ENCODE data around the gene MAML2. TPM values are rescaled to one million over a fixed set of nuclear protein-coding genes. Genes with fewer than 3 reads are reported as not detected.
A peak's percentile ranks its signal among the peaks of the same experiment; 100 is the strongest.

Gene MAML2
- total and polyA plus RNA-seq, 2 of the 13 experiments (the other 11 are each of a cell fraction or from before 2014, with no cell fraction given), result 2.3 to 25.9 TPM

GRCh38 chr11:96338910-96339705, 3.9 kb downstream of the MAML2 start (continued):
- TF ChIP-seq DZIP1 (CRISPR knock-in tag; IDR thresholded peaks at IDR 0.05) (no peak), ARNTL (CRISPR knock-in tag; IDR thresholded peaks at IDR 0.05) (no peak), NFKBIZ (CRISPR knock-in tag; IDR thresholded peaks at IDR 0.05) (no peak), SOX6 (IDR thresholded peaks at IDR 0.05) (no peak), SOX6 (CRISPR knock-in tag; IDR thresholded peaks at IDR 0.05) (peak; percentile 52), WIZ (CRISPR knock-in tag; IDR thresholded peaks at IDR 0.05) (no peak), ZNF841 (CRISPR knock-in tag; IDR thresholded peaks at IDR 0.05; ENCODE audit: borderline replicate concordance) (no peak), ZNF207 (IDR thresholded peaks at IDR 0.05; ENCODE audit: borderline replicate concordance) (no peak), RXRA (CRISPR knock-in tag; IDR thresholded peaks at IDR 0.05) (0 out of 2 replicates have a peak, but pooled peaks have one; percentile 31), ATAD3A (CRISPR knock-in tag; IDR thresholded peaks at IDR 0.05) (no peak), RFXANK (CRISPR knock-in tag; IDR thresholded peaks at IDR 0.05) (no peak), ZNF101 (CRISPR knock-in tag; IDR thresholded peaks at IDR 0.05; ENCODE audit: borderline replicate concordance, low read depth) (no peak), ZNF792 (CRISPR knock-in tag; IDR thresholded peaks at IDR 0.05) (no peak), ZNF513 (CRISPR knock-in tag; conservative IDR thresholded peaks at IDR 0.05) (no peak), NAIF1 (CRISPR knock-in tag; IDR thresholded peaks at IDR 0.05; ENCODE audit: borderline replicate concordance) (no peak), GTF3A (CRISPR knock-in tag; conservative IDR thresholded peaks at IDR 0.05) (no peak), POLR2A (IDR thresholded peaks at IDR 0.05; ENCODE audit: insufficient read depth in 1 of 2, low read depth in 2 of 2, low read length in 2 of 2) (no peak), ZSCAN31 (CRISPR knock-in tag; IDR thresholded peaks at IDR 0.05; ENCODE audit: low read depth) (0 out of 2 replicates have a peak, but pooled peaks have one; percentile 25), ATRX (CRISPR knock-in tag; IDR thresholded peaks at IDR 0.05; ENCODE audit: borderline replicate concordance) (no peak), NFIB (CRISPR knock-in tag; IDR thresholded peaks at IDR 0.05; ENCODE audit: borderline replicate concordance) (no peak), ELF3 (CRISPR knock-in tag; IDR thresholded peaks at IDR 0.05) (0 out of 2 replicates have a peak, but pooled peaks have one; percentile 23), ZNF354B (CRISPR knock-in tag; IDR thresholded peaks at IDR 0.05) (no peak), ZNF546 (CRISPR knock-in tag; conservative IDR thresholded peaks at IDR 0.05) (no peak)
- TF ChIP-seq, protein P1, sequence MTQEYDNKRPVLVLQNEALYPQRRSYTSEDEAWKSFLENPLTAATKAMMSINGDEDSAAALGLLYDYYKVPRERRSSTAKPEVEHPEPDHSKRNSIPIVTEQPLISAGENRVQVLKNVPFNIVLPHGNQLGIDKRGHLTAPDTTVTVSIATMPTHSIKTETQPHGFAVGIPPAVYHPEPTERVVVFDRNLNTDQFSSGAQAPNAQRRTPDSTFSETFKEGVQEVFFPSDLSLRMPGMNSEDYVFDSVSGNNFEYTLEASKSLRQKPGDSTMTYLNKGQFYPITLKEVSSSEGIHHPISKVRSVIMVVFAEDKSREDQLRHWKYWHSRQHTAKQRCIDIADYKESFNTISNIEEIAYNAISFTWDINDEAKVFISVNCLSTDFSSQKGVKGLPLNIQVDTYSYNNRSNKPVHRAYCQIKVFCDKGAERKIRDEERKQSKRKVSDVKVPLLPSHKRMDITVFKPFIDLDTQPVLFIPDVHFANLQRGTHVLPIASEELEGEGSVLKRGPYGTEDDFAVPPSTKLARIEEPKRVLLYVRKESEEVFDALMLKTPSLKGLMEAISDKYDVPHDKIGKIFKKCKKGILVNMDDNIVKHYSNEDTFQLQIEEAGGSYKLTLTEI (CRISPR knock-in tag; conservative IDR thresholded peaks at IDR 0.05), result no peak
- TF ChIP-seq, protein P2, sequence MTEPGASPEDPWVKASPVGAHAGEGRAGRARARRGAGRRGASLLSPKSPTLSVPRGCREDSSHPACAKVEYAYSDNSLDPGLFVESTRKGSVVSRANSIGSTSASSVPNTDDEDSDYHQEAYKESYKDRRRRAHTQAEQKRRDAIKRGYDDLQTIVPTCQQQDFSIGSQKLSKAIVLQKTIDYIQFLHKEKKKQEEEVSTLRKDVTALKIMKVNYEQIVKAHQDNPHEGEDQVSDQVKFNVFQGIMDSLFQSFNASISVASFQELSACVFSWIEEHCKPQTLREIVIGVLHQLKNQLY (CRISPR knock-in tag; IDR thresholded peaks at IDR 0.05), result no peak
